Adrenal gland (tissue), 5 donors: ENCODE results near the gene TP53I11.

Source experiments
- POLR2A ChIP-seq, 2 donors: fragments of 450-650 bp; IDR thresholded peaks; one replicate each; pipeline ENCODE4 v1.6.1; 2017; ENCODE audit warnings: antibody characterized with exemption in 2 of 2, mild to moderate bottlenecking in 2 of 2, moderate library complexity in 1 of 2
- TF ChIP-seq, protein P1 (sequence below), 6 experiments: fragments of 450-650 bp in 4 of 6; fragments of 200-600 bp in 2 of 6; sonication (generic) in 1 of 6; IDR thresholded peaks; 1 replicate in 5 of 6; 2 replicates in 1 of 6; pipeline versions ENCODE4 v1.5.1 to v1.8.0; 2016 to 2021; ENCODE audit warnings: antibody characterized with exemption in 6 of 6, mild to moderate bottlenecking in 2 of 6, moderate library complexity in 1 of 6
- donor health status: DM: no; HTN: no; CAD: no.

DNA sequence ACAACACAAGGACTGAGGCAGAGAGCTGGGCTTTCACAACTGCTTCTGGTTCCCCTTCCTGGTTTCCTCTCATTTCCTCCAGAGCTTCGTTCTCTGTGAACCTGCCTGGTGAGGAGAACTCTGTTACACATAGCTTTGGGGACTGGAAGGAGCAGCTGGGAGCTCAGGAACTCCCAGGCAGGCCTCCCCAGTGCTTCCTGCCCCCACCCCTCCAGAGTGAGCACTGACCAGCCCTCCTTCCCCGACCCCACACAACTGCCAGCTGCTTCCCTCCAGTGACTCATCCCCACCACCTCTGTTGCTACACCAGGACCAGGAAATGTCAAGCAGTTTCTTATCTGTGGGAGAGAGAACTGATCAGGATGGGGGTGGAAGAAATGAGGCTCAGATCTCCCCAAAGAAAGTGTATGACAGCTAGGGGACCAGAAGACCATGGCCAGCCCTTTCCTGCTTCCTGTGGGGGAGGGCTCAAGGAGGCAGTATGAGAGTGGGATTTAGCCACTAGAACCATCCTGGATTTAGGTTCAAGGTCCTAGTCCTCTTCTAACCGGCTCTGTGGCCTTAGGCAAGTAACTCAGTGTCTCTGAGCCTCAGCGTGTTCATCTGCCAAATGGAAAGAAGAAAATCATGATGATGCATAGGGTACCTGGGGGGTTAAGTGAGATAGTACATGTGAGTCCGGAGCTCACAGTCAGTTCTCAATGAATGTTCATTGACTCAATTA is 4.5 kb upstream of the TP53I11 start:
- TF ChIP-seq, protein P1, sequence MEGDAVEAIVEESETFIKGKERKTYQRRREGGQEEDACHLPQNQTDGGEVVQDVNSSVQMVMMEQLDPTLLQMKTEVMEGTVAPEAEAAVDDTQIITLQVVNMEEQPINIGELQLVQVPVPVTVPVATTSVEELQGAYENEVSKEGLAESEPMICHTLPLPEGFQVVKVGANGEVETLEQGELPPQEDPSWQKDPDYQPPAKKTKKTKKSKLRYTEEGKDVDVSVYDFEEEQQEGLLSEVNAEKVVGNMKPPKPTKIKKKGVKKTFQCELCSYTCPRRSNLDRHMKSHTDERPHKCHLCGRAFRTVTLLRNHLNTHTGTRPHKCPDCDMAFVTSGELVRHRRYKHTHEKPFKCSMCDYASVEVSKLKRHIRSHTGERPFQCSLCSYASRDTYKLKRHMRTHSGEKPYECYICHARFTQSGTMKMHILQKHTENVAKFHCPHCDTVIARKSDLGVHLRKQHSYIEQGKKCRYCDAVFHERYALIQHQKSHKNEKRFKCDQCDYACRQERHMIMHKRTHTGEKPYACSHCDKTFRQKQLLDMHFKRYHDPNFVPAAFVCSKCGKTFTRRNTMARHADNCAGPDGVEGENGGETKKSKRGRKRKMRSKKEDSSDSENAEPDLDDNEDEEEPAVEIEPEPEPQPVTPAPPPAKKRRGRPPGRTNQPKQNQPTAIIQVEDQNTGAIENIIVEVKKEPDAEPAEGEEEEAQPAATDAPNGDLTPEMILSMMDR (IDR thresholded peaks at IDR 0.05) = no peak
- TF ChIP-seq POLR2A (IDR thresholded peaks at IDR 0.05) = no peak
